Astrocyte (in vitro differentiated cells and primary cell): ENCODE results near the gene NDUFS1.

Experiments
- CTCF ChIP-seq: IDR thresholded peaks from 2 replicates; pipeline ENCODE4 v1.5.1; 2011; ENCODE audit warnings: low read depth, mild to moderate bottlenecking, inconsistent platforms, low read length, moderate library complexity; ENCODE audit not compliant: insufficient read depth
- EZH2 ChIP-seq: IDR thresholded peaks from 2 replicates; pipeline ENCODE4 v1.6.1; 2012; ENCODE audit warnings: mild to moderate bottlenecking, low read length, inconsistent platforms; ENCODE audit not compliant: insufficient read depth

- no peak for TF ChIP-seq CTCF
- no peak for TF ChIP-seq EZH2
Measured at GRCh38 chr2:206204710-206205109, 45.5 kb upstream of the NDUFS1 start.
